Esophagus squamous epithelium (tissue), 5 donors: ENCODE measurements around the gene FLCN. TPM values are rescaled to one million over a fixed set of nuclear protein-coding genes. Genes with fewer than 3 reads are reported as not detected.
"Not testable (repeated sequence)": the region's sequence is repeated elsewhere in the genome, so short reads cannot be mapped to it uniquely, and the experiment has no call there.

ENCODE experiments used
- DNase-seq: peaks from one replicate; lab custom pipeline; 2025; lab: John Stamatoyannopoulos, UW
- H3K27ac ChIP-seq, 4 donors: fragments of 200-600 bp; sonication (generic); one replicate each; pipeline ENCODE4 v1.5.1; 2016 to 2019; ENCODE audit warnings: mild to moderate bottlenecking in 1 of 4
- H3K27me3 ChIP-seq, 4 donors: fragments of 200-600 bp; sonication (generic); 1 replicate in 3 of 4; 2 replicates in 1 of 4; pipeline versions ENCODE4 v1.5.1 to v1.6.0; 2017 to 2021; ENCODE audit warnings: antibody characterized with exemption in 1 of 4
- H3K36me3 ChIP-seq, 3 donors: fragments of 200-600 bp; sonication (generic); one replicate each; pipeline ENCODE4 v1.5.1; 2016 to 2019
- H3K4me1 ChIP-seq, 3 donors: fragments of 200-600 bp; sonication (generic); one replicate each; pipeline ENCODE4 v1.5.1; 2017 to 2019
- H3K4me3 ChIP-seq, 4 donors: fragments of 200-600 bp; sonication (generic); 1 replicate in 3 of 4; 2 replicates in 1 of 4; pipeline ENCODE4 v1.5.1; 2016 to 2019; ENCODE audit warnings: mild to moderate bottlenecking in 2 of 4, moderate library complexity in 1 of 4
- H3K9me3 ChIP-seq, 3 donors: fragments of 200-600 bp; sonication (generic); one replicate each; pipeline ENCODE4 v1.5.1; 2016 to 2019
- CTCF ChIP-seq, 6 experiments: fragments of 450-650 bp in 4 of 6; fragments of 200-600 bp in 2 of 6; sonication (generic) in 2 of 6; IDR thresholded peaks; one replicate each; pipeline ENCODE4 v1.5.1; 2016 to 2019; ENCODE audit warnings: antibody characterized with exemption in 6 of 6, mild to moderate bottlenecking in 4 of 6, moderate library complexity in 4 of 6
- POLR2A ChIP-seq, 4 donors: fragments of 450-650 bp; IDR thresholded peaks; one replicate each; pipeline ENCODE4 v1.6.1; 2017; ENCODE audit warnings: antibody characterized with exemption in 4 of 4, mild to moderate bottlenecking in 4 of 4, moderate library complexity in 3 of 4
- WGBS, 2 donors: methylation state at CpG; one replicate each; pipeline ENCODE4 v1.1.5; 2018; 5-methylcytosine and 5-hydroxymethylcytosine counted together
- intact Hi-C: fragments of 100-400 bp; cut with DNase I; formaldehyde crosslinking; loops from one replicate; pipeline ENCODE4 v1.15.0; 2022
- total RNA-seq, 4 donors: library from RNA; depleted of rRNA; stranded (reverse); fragments of >200 nt; gene quantifications; one replicate each; pipeline ENCODE4 v1.1.0, GENCODE V29; 2016
- donor health status: DM: yes; HTN: yes; CAD: no.

FLCN gene
- total RNA-seq, 4 donors from 2014 or later: 11.6 to 27.5 (median 12.4) TPM

GRCh38 chr17:17256316-17256715 is 19.3 kb upstream of the FLCN start:
- WGBS, 2 donors: 95 to 100% methylated on average over 1 of the region's 1 CpG
- Histone ChIP-seq H3K36me3 (peaks cover 3 to 100% (median 46%) of the 10 kb centered on the region in 3 donors), H3K9me3 (no peaks in the 10 kb centered on the region), H3K4me1 (no peaks in the 10 kb centered on the region), H3K27ac (no peak overlapping the region), H3K27me3 (no peaks in the 10 kb centered on the region), H3K4me3 (no peak overlapping the region)
- DNase-seq: no peak
- TF ChIP-seq POLR2A (IDR thresholded peaks at IDR 0.05) (no peak), CTCF (IDR thresholded peaks at IDR 0.05) (no peak)
- intact Hi-C loops: no loop called here

DNA sequence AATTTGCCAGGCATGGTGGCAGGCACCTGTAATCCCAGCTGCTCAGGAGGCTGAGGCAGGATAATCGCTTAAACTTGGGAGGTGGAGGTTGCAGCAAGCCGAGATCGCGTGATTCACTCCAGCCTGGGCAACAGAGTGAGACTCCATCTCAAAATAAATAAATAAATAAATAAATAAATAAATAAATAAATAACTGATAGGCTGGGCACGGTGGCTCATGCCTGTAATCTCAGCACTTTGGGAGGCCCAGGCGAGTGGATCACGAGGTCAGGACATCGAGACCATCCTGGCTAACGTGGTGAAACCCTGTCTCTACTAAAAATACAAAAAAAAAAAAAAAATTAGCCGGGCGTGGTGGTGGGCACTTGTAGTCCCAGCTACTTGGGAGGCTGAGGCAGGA is 18.7 kb upstream of the FLCN start:
- H3K4me3 ChIP-seq: not testable (repeated sequence)

GRCh38 chr17:17254036-17254435 is 17.1 kb upstream of the FLCN start:
- no peak for DNase-seq
- no peak overlapping the region for H3K4me3 ChIP-seq
- no peaks in the 10 kb centered on the region for H3K27me3 ChIP-seq
- WGBS, 2 donors: 87% methylated on average over 3 of the region's 3 CpGs
- intact Hi-C loops: no loop called here
- no peak for TF ChIP-seq POLR2A (IDR thresholded peaks at IDR 0.05)
- no peak for TF ChIP-seq CTCF (IDR thresholded peaks at IDR 0.05)
- no peaks in the 10 kb centered on the region for H3K4me1 ChIP-seq
- H3K27ac ChIP-seq: no peak overlapping the region
- no peaks in the 10 kb centered on the region for H3K9me3 ChIP-seq
- H3K36me3 ChIP-seq: peaks cover 0 to 100% (median 43%) of the 10 kb centered on the region in 3 donors

More for the DNA sequence above, 18.7 kb upstream of the FLCN start:
- H3K27ac ChIP-seq, H3K9me3 ChIP-seq, H3K4me1 ChIP-seq, H3K27me3 ChIP-seq, DNase-seq, intact Hi-C loops: not testable (repeated sequence)
- 85 to 89% methylated on average over 11 of the region's 11 CpGs for WGBS, 2 donors
- peaks cover 3 to 100% (median 46%) of the 10 kb centered on the region in 3 donors for H3K36me3 ChIP-seq

- H3K27me3 ChIP-seq: no peaks in the 10 kb centered on the region
- no peaks in the 10 kb centered on the region for H3K9me3 ChIP-seq
- peaks cover 0 to 100% (median 45%) of the 10 kb centered on the region in 3 donors for H3K36me3 ChIP-seq
- intact Hi-C loops: no loop called here
- no peak overlapping the region for H3K4me3 ChIP-seq
- no peaks in the 10 kb centered on the region for H3K4me1 ChIP-seq
- no peak overlapping the region for H3K27ac ChIP-seq
- TF ChIP-seq POLR2A (IDR thresholded peaks at IDR 0.05) (no peak), CTCF (IDR thresholded peaks at IDR 0.05) (no peak)
- DNase-seq: no peak
- WGBS, 2 donors: 97 to 100% methylated on average over 3 of the region's 3 CpGs
These were observed 16.4 kb upstream of the FLCN start for GRCh38 chr17:17253406-17253805.

GRCh38 chr17:17252149-17252661 is 15.2 kb upstream of the FLCN start:
- Histone ChIP-seq H3K4me1 (no peaks in the 10 kb centered on the region), H3K27ac (no peak overlapping the region), H3K9me3 (no peaks in the 10 kb centered on the region), H3K36me3 (peaks cover 0 to 100% (median 56%) of the 10 kb centered on the region in 3 donors), H3K27me3 (no peaks in the 10 kb centered on the region), H3K4me3 (no peak overlapping the region)
- TF ChIP-seq CTCF (IDR thresholded peaks at IDR 0.05) (no peak), POLR2A (IDR thresholded peaks at IDR 0.05) (no peak)
- no peak for DNase-seq
- WGBS, 2 donors: 79 to 82% methylated on average over 3 to 8 of the region's 9 CpGs
- intact Hi-C loops: no loop called here

- Histone ChIP-seq H3K27ac (no peak overlapping the region), H3K9me3 (no peaks in the 10 kb centered on the region), H3K27me3 (no peaks in the 10 kb centered on the region), H3K36me3 (peaks cover 0 to 68% (median 38%) of the 10 kb centered on the region in 3 donors), H3K4me3 (no peak overlapping the region), H3K4me1 (no peaks in the 10 kb centered on the region)
- 78 to 88% methylated on average over 3 of the region's 3 CpGs for WGBS, 2 donors
- DNase-seq: no peak
- intact Hi-C loops: no loop called here
- TF ChIP-seq CTCF (IDR thresholded peaks at IDR 0.05) (no peak), POLR2A (IDR thresholded peaks at IDR 0.05) (no peak)
These were observed 9.9 kb upstream of the FLCN start for GRCh38 chr17:17246879-17247278.
